Heart right ventricle (tissue), 16 donors: ENCODE data around the gene DPYSL3. TPM values are rescaled to one million over a fixed set of nuclear protein-coding genes. Genes with fewer than 3 reads are reported as not detected.

Source experiments
- ATAC-seq, 8 donors: fragments of 200-7000 bp; cut with Tn5 transposase; one replicate each; pipeline ENCODE4 v1.9.1; 2020; ENCODE audit warnings: mild to moderate bottlenecking in 8 of 8, moderate library complexity in 8 of 8, moderate number of reproducible peaks in 1 of 8
- DNase-seq, 2 donors: peaks; one replicate each; pipeline ENCODE4 v3.0.0-alpha.2; 2020
- H3K27ac ChIP-seq, 10 donors: fragments of 200-600 bp; sonication (generic) in 2 of 10; one replicate each; pipeline versions ENCODE4 v1.5.0 to v1.8.0; 2020 to 2022; ENCODE audit warnings: mild to moderate bottlenecking in 3 of 10
- H3K27me3 ChIP-seq, 7 donors: fragments of 200-600 bp; one replicate each; pipeline ENCODE4 v1.8.0; 2021 to 2022; ENCODE audit warnings: mild to moderate bottlenecking in 2 of 7
- H3K36me3 ChIP-seq, 9 donors: fragments of 200-600 bp; sonication (generic) in 1 of 9; one replicate each; pipeline versions ENCODE4 v1.5.0 to v1.8.0; 2020 to 2022; ENCODE audit warnings: mild to moderate bottlenecking in 2 of 9
- H3K4me1 ChIP-seq, 9 donors: fragments of 200-600 bp; sonication (generic) in 1 of 9; one replicate each; pipeline versions ENCODE4 v1.5.0 to v1.8.0; 2020 to 2022; ENCODE audit warnings: mild to moderate bottlenecking in 4 of 9
- H3K4me3 ChIP-seq, 10 donors: fragments of 200-600 bp; sonication (generic) in 2 of 10; one replicate each; pipeline versions ENCODE4 v1.5.0 to v1.8.0; 2020 to 2022; ENCODE audit warnings: mild to moderate bottlenecking in 7 of 10, moderate library complexity in 2 of 10
- H3K9me3 ChIP-seq, 11 donors: fragments of 200-600 bp in 10 of 11; sonication (generic) in 2 of 11; one replicate each; pipeline versions ENCODE4 v1.5.0 to v1.8.0; 2013 to 2022; ENCODE audit warnings: mild to moderate bottlenecking in 2 of 11, control low read depth in 1 of 11, moderate library complexity in 1 of 11
- WGBS, 2 donors: extraction: QIAGEN DNeasy Blood & Tissue Kit; methylation state at CpG; one replicate each; pipeline ENCODE4 v1.1.7; 2013; ENCODE audit warnings: inconsistent platforms in 1 of 2; 5-methylcytosine and 5-hydroxymethylcytosine counted together
- intact Hi-C, 10 donors: fragments of 100-400 bp; cut with DNase I; formaldehyde crosslinking; loops; one replicate each; pipeline versions ENCODE4 v1.11.1 to v1.14.2; 2022
- polyA plus RNA-seq, 2 donors: library from polyadenylated mRNA; stranded (reverse); fragments of 200-250 nt; gene quantifications; one replicate each; pipeline ENCODE4 v1.2.3, GENCODE V29; 2013
- total RNA-seq, 10 donors: library from RNA; stranded (reverse); fragmentation: NEBNext Ultra II Directional in 3 of 10; extraction: Animal tissue kit (Norgen Biotek cat#: 25700) in 3 of 10; gene quantifications; one replicate each; pipeline versions ENCODE4 v1.2.1 to v1.2.4, GENCODE V29; 2021 to 2023
- TF ChIP-seq, protein P1 (sequence below), 9 donors: fragments of 200-600 bp; sonication (generic) in 2 of 9; IDR thresholded peaks; one replicate each; pipeline versions ENCODE4 v1.5.0 to v1.8.0; 2021 to 2022; ENCODE audit warnings: antibody characterized with exemption in 9 of 9, mild to moderate bottlenecking in 5 of 9, moderate library complexity in 1 of 9
- donor health status: Arrhythmogenic right ventricular cardiomyopathy.
- donor health status: ischemic (EF 13 %, LVEDD 7.1; RV severe dilation, severe dysfunction).
- donor health status: healthy with polysubstance abuse.
- donor health status: DM: no; HTN: yes; CAD: no.
- donor health status: DM: no; HTN: no; CAD: no.
- donor health status: ischemic (EF 25% LVEDD 6.9; RV normal size, moderate dysfunction).
- donor health status: ischemic (EF 25% LVEDD 5.7; RV mildly dilated, moderate dysfunction).
- donor health status: healthy.
- donor health status: DM: yes; HTN: yes; CAD: no.
- donor health status: Ischemic cardiomyopathy.
- donor health status: ischemic (EF 35%, LVEDD 5.7; RV mildly dilated, moderate dysfunction).
- donor health status: nonischemic (EF 11% LVEDD 7.7; RV severe dilation, severe dysfunction).
- donor health status: DM: yes; HTN: yes; CAD: no.
- donor health status: PGD.
- donor health status: ischemic (EF 29% LVEDD 5.4; RV normal size, mild dysfunction).
- donor health status: nonischemic (EF 23%, LVEDD 6.1; RV moderate dilation, normal function).

The DPYSL3 gene
- total and polyA plus RNA-seq, 12 donors: 15.2 to 27.4 (median 20.3) TPM

DNA sequence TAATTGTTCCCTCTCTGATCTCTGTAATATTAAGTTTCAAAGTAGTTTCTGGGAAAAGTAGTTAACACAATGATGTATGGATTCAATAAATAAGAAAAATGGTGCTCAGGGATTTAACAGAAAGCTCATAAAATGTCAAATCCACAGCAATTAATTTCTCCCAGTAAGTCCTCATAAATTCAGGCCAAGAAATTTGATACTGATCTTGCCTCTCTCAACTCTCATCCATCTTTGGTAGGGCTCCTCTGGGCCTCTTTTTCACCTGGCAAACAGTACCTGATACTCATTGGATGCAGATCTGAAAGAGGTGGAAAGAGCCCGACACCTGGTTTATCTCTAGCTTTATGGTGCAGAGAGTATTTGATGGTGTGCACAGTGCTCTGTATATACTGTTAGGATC is 168.9 kb downstream of the DPYSL3 start:
- Histone ChIP-seq H3K27ac (no peak overlapping the region), H3K4me1 (no peaks in the 10 kb centered on the region), H3K36me3 (no peaks in the 10 kb centered on the region), H3K4me3 (no peak overlapping the region), H3K27me3 (no peaks in the 10 kb centered on the region), H3K9me3 (peaks cover 0 to 13% (median 0%) of the 10 kb centered on the region in 11 donors)
- no peak for DNase-seq
- intact Hi-C loops: no loop called here
- no peak for ATAC-seq
- 76 to 96% methylated on average over 1 of the region's 1 CpG for WGBS, 2 donors
- TF ChIP-seq, protein P1, sequence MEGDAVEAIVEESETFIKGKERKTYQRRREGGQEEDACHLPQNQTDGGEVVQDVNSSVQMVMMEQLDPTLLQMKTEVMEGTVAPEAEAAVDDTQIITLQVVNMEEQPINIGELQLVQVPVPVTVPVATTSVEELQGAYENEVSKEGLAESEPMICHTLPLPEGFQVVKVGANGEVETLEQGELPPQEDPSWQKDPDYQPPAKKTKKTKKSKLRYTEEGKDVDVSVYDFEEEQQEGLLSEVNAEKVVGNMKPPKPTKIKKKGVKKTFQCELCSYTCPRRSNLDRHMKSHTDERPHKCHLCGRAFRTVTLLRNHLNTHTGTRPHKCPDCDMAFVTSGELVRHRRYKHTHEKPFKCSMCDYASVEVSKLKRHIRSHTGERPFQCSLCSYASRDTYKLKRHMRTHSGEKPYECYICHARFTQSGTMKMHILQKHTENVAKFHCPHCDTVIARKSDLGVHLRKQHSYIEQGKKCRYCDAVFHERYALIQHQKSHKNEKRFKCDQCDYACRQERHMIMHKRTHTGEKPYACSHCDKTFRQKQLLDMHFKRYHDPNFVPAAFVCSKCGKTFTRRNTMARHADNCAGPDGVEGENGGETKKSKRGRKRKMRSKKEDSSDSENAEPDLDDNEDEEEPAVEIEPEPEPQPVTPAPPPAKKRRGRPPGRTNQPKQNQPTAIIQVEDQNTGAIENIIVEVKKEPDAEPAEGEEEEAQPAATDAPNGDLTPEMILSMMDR (IDR thresholded peaks at IDR 0.05): no peak
